ENCODE data around the gene TMEM92.

The TMEM92 gene

GRCh38 chr17:50329716-50330115, 55.5 kb downstream of the TMEM92 start:
- no peak for DNase-seq

DNA sequence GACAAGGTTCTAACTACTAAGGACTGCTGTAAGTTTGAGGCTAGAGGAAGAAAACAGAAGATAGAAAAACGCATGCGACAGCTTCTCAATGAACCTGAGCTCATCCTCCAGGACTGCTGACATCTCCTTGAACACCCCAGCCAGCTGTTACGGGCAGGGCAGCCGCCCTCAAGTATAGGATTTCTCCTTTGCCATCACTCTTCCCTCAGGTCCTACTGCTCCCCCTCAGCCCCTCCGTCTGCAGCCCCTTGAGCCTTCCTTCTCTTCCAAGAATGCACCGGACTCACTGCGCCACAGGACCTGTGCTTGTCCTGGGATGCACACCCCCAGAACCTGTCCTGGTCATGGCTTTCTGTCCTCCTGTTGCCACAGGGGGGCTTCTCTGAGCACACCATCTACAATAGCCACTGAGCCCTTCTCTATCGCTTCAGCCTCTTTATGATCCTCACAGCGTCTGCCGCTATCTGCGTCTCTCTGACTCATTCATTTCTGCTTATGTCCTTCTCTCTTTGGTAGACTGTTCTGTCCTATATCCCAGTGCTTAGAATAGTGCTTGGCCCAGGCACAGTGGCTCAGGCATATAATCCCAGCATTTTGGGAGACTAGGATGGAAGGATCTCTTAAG, 56.0 kb downstream of the TMEM92 start:
- no peak for DNase-seq

Measured in stimulated activated CD4-positive, alpha-beta T cell treated with anti-CD3 and anti-CD28 coated beads, Interleukin-1b, Interleukin-23, amount 100 ng/mL, for 48 hours (primary cell).